Stimulated activated CD4-positive, alpha-beta T cell treated with anti-CD3 and anti-CD28 coated beads, TNF-alpha, amount 100 ng/mL, for 1 hour (primary cell): ENCODE results near the gene AFDN.

ENCODE experiments used
- DNase-seq, 3 donors: peaks; one replicate each; pipeline ENCODE4 v3.0.0-alpha.2; 2020; ENCODE audit warnings: low read depth in 3 of 3, low spot score in 1 of 3

The AFDN gene

GRCh38 chr6:167826896-167827582, at the start of gene AFDN:
TSS of gene AFDN (plus strand) at chr6:167826911. CDS start at chr6:167827133, 222 bp downstream.
- DNase-seq = peak in 1 of 3 donors; percentile 2

GRCh38 chr6:167778497-167779128, 48.1 kb upstream of the AFDN start:
- no peak for DNase-seq

- DNase-seq = no peak
Observed at GRCh38 chr6:167779129-167779992, 47.4 kb upstream of the AFDN start.

- no peak for DNase-seq
Observed at GRCh38 chr6:167779993-167780655, 46.6 kb upstream of the AFDN start.

GRCh38 chr6:167781066-167781767, 45.5 kb upstream of the AFDN start:
- DNase-seq = no peak

GRCh38 chr6:167781868-167782267, 44.8 kb upstream of the AFDN start:
- DNase-seq = no peak

GRCh38 chr6:167782698-167783517, 43.8 kb upstream of the AFDN start:
- no peak for DNase-seq

GRCh38 chr6:167786853-167787675, 39.6 kb upstream of the AFDN start:
- no peak for DNase-seq

GRCh38 chr6:167787896-167788562, 38.7 kb upstream of the AFDN start:
- DNase-seq = no peak

- no peak for DNase-seq
Observed at GRCh38 chr6:167788563-167788903, 38.2 kb upstream of the AFDN start.

GRCh38 chr6:167789358-167789757, 37.4 kb upstream of the AFDN start:
- DNase-seq = no peak

- no peak for DNase-seq
Observed at GRCh38 chr6:167791091-167791779, 35.5 kb upstream of the AFDN start.

- no peak for DNase-seq
Observed at GRCh38 chr6:167791780-167792478, 34.8 kb upstream of the AFDN start.

- DNase-seq = no peak
Observed at GRCh38 chr6:167793421-167793820, 33.3 kb upstream of the AFDN start.

- no peak for DNase-seq
Observed at GRCh38 chr6:167794161-167795157, 32.3 kb upstream of the AFDN start.

- DNase-seq = no peak
Observed at GRCh38 chr6:167795321-167795811, 31.3 kb upstream of the AFDN start.
